ENCODE measurements around the gene LOXL4. TPM values are rescaled to one million over a fixed set of nuclear protein-coding genes. Genes with fewer than 3 reads are reported as not detected.

The LOXL4 gene
- total RNA-seq, 4 donors from 2014 or later: 1.6 to 2.3 (median 1.7) TPM

GRCh38 chr10:98312822-98313221 lies 44.8 kb upstream of the LOXL4 start:
- TF ChIP-seq EP300 (IDR thresholded peaks at IDR 0.05) (no peak), CTCF (IDR thresholded peaks at IDR 0.05) (no peak), POLR2A (IDR thresholded peaks at IDR 0.05) (no peak), POLR2AphosphoS5 (IDR thresholded peaks at IDR 0.05) (no peak)
- DNase-seq (ENCODE audit: low spot score in 2 of 2): no peak
- 85% methylated on average over 5 of the region's 5 CpGs for WGBS
- no peak overlapping the region for H3K27ac ChIP-seq
- H3K36me3 ChIP-seq: no peaks in the 10 kb centered on the region
- H3K27me3 ChIP-seq: peaks cover 5% of the 10 kb centered on the region
- H3K9me3 ChIP-seq: no peaks in the 10 kb centered on the region
- peaks cover 53% of the 10 kb centered on the region for H3K4me1 ChIP-seq
- H3K4me3 ChIP-seq: no peak overlapping the region

- no peak overlapping the region for H3K4me3 ChIP-seq
- no peaks in the 10 kb centered on the region for H3K36me3 ChIP-seq
- peaks cover 53% of the 10 kb centered on the region for H3K4me1 ChIP-seq
- WGBS: 94% methylated on average over 2 of the region's 3 CpGs
- no peaks in the 10 kb centered on the region for H3K9me3 ChIP-seq
- H3K27ac ChIP-seq: no peak overlapping the region
- peaks cover 5% of the 10 kb centered on the region for H3K27me3 ChIP-seq
- no peak for DNase-seq (ENCODE audit: low spot score in 2 of 2)
- TF ChIP-seq CTCF (IDR thresholded peaks at IDR 0.05) (no peak), POLR2AphosphoS5 (IDR thresholded peaks at IDR 0.05) (no peak), EP300 (IDR thresholded peaks at IDR 0.05) (no peak), POLR2A (IDR thresholded peaks at IDR 0.05) (no peak)
Observed at GRCh38 chr10:98312349-98312748, 44.4 kb upstream of the LOXL4 start.

- no peak for TF ChIP-seq EP300 (IDR thresholded peaks at IDR 0.05)
- TF ChIP-seq POLR2A (IDR thresholded peaks at IDR 0.05): no peak
- no peak for TF ChIP-seq CTCF (IDR thresholded peaks at IDR 0.05)
- no peak for TF ChIP-seq POLR2AphosphoS5 (IDR thresholded peaks at IDR 0.05)
- no peak overlapping the region for H3K27ac ChIP-seq
- WGBS: 87% methylated on average over 8 of the region's 8 CpGs
- peaks cover 5% of the 10 kb centered on the region for H3K27me3 ChIP-seq
- H3K9me3 ChIP-seq: no peaks in the 10 kb centered on the region
- H3K36me3 ChIP-seq: no peaks in the 10 kb centered on the region
- no peak for DNase-seq (ENCODE audit: low spot score in 2 of 2)
- H3K4me3 ChIP-seq: no peak overlapping the region
- H3K4me1 ChIP-seq: peaks cover 39% of the 10 kb centered on the region
Observed at GRCh38 chr10:98310701-98311100, 42.7 kb upstream of the LOXL4 start.

- WGBS: 16% methylated on average over 21 of the region's 21 CpGs
- Histone ChIP-seq H3K27ac (no peak overlapping the region), H3K36me3 (no peaks in the 10 kb centered on the region), H3K4me3 (peak overlapping the region; percentile 15), H3K9me3 (no peaks in the 10 kb centered on the region), H3K27me3 (peaks cover 5% of the 10 kb centered on the region), H3K4me1 (peaks cover 37% of the 10 kb centered on the region)
- TF ChIP-seq CTCF (IDR thresholded peaks at IDR 0.05): peak; percentile 74 to 82
- TF ChIP-seq EP300 (IDR thresholded peaks at IDR 0.05): no peak
- peak; percentile 83 to 85 for DNase-seq (ENCODE audit: low spot score in 2 of 2)
Observed at GRCh38 chr10:98309366-98310355, 41.7 kb upstream of the LOXL4 start.

- no peaks in the 10 kb centered on the region for H3K36me3 ChIP-seq
- peaks cover 30% of the 10 kb centered on the region for H3K4me1 ChIP-seq
- H3K4me3 ChIP-seq: peak overlapping the region; percentile 15
- 54% methylated on average over 13 of the region's 13 CpGs for WGBS
- no peak for DNase-seq (ENCODE audit: low spot score in 2 of 2)
- peaks cover 5% of the 10 kb centered on the region for H3K27me3 ChIP-seq
- no peak for TF ChIP-seq EP300 (IDR thresholded peaks at IDR 0.05)
- TF ChIP-seq CTCF (IDR thresholded peaks at IDR 0.05): no peak
- TF ChIP-seq POLR2AphosphoS5 (IDR thresholded peaks at IDR 0.05): no peak
- TF ChIP-seq POLR2A (IDR thresholded peaks at IDR 0.05): no peak
- no peaks in the 10 kb centered on the region for H3K9me3 ChIP-seq
- no peak overlapping the region for H3K27ac ChIP-seq
Observed at GRCh38 chr10:98308669-98309365, 40.8 kb upstream of the LOXL4 start.

Measured in suprapubic skin (tissue), 4 donors.